GM18520 (cell line): ENCODE results near the gene SLIT3.

Experiments
- ATAC-seq: cut with Tn5 transposase; IDR thresholded peaks from one replicate; pipeline ENCODE4 v1.9.1; 2021; ENCODE audit not compliant: unreplicated experiment

The SLIT3 gene

GRCh38 chr5:169049712-169050111 lies 251.2 kb downstream of the SLIT3 start:
- no peak for ATAC-seq

- ATAC-seq: no peak
Observed at GRCh38 chr5:169048181-169049125, 252.5 kb downstream of the SLIT3 start.

- ATAC-seq: no peak
Observed at GRCh38 chr5:169044962-169045361, 256.0 kb downstream of the SLIT3 start.

- ATAC-seq: no peak
Observed at GRCh38 chr5:169041180-169041579, 259.8 kb downstream of the SLIT3 start.

- ATAC-seq: no peak
Observed at GRCh38 chr5:169039592-169039991, 261.3 kb downstream of the SLIT3 start.

GRCh38 chr5:169037466-169037865 lies 263.5 kb downstream of the SLIT3 start:
- no peak for ATAC-seq

- ATAC-seq: no peak
Observed at GRCh38 chr5:169036079-169036805, 264.7 kb downstream of the SLIT3 start.

- no peak for ATAC-seq
Observed at GRCh38 chr5:169029661-169030274, 271.2 kb downstream of the SLIT3 start.

GRCh38 chr5:169029037-169029436 lies 271.9 kb downstream of the SLIT3 start:
- ATAC-seq: no peak

- no peak for ATAC-seq
Observed at GRCh38 chr5:169027501-169028061, 273.4 kb downstream of the SLIT3 start.

GRCh38 chr5:169025491-169025890 lies 275.4 kb downstream of the SLIT3 start:
- ATAC-seq: no peak

GRCh38 chr5:169024421-169024820 lies 276.5 kb downstream of the SLIT3 start:
- no peak for ATAC-seq

GRCh38 chr5:169022718-169023117 lies 278.2 kb downstream of the SLIT3 start:
- no peak for ATAC-seq

GRCh38 chr5:169020102-169020501 lies 280.8 kb downstream of the SLIT3 start:
- ATAC-seq: no peak

- ATAC-seq: no peak
Observed at GRCh38 chr5:169018925-169019324, 282.0 kb downstream of the SLIT3 start.

GRCh38 chr5:169015991-169016390 lies 284.9 kb downstream of the SLIT3 start:
- no peak for ATAC-seq

GRCh38 chr5:169013846-169014245 lies 287.1 kb downstream of the SLIT3 start:
- ATAC-seq: no peak

- no peak for ATAC-seq
Observed at GRCh38 chr5:169013208-169013728, 287.7 kb downstream of the SLIT3 start.

- ATAC-seq: no peak
Observed at GRCh38 chr5:169012450-169012849, 288.5 kb downstream of the SLIT3 start.

- no peak for ATAC-seq
Observed at GRCh38 chr5:169011451-169011850, 289.5 kb downstream of the SLIT3 start.

GRCh38 chr5:169011009-169011408 lies 289.9 kb downstream of the SLIT3 start:
- no peak for ATAC-seq
